Dendritic cell treated with granulocyte-macrophage colony-stimulating factor and Interleukin-4, amounts not matched to agents 40 ng/mL and 50 ng/mL, for 4 days (primary cell): ENCODE results near the gene ZNF92.
"Not testable (repeated sequence)": the region's sequence is repeated elsewhere in the genome, so short reads cannot be mapped to it uniquely, and the experiment has no call there.

Experiments used
- H3K27ac Mint-ChIP-seq: one replicate; pipeline ENCODE4 v1.8.0; 2022; ENCODE audit warnings: mild to moderate bottlenecking, mixed read lengths
- H3K27me3 Mint-ChIP-seq: one replicate; pipeline ENCODE4 v1.8.0; 2022; ENCODE audit warnings: mild to moderate bottlenecking, mixed read lengths
- H3K36me3 Mint-ChIP-seq: one replicate; pipeline ENCODE4 v1.8.0; 2022; ENCODE audit warnings: low read depth, mixed read lengths
- H3K4me1 Mint-ChIP-seq: one replicate; pipeline ENCODE4 v1.8.0; 2022; ENCODE audit warnings: low read depth, mixed read lengths
- H3K4me3 Mint-ChIP-seq: one replicate; pipeline ENCODE4 v1.8.0; 2022; ENCODE audit warnings: mild to moderate bottlenecking, moderate library complexity, mixed read lengths
- H3K9me3 Mint-ChIP-seq: one replicate; pipeline ENCODE4 v1.8.0; 2022; ENCODE audit warnings: mixed read lengths
- intact Hi-C: fragments of 100-400 bp; cut with micrococcal nuclease; formaldehyde crosslinking; loops from one replicate; pipeline ENCODE4 v1.15.0; 2022

The ZNF92 gene

DNA sequence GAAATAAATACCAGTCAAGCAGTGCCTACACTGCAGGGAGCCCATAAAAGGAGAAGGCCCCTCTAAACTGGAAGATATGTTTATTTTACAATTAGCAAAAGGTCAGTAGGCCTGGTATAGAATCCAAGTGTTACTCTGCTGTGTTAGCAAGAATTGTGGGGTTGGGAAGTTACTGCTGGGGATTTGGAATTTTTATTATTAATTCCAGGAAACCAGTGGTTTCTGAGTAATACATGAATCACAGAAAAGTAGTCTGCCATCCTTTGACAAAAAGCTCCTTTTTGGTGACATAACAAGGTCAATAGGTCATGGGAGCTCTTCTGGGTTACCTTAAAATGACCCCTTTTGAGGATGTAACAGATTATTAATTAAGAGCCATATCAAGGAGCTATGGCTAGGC lies 67.4 kb downstream of the ZNF92 start:
- Mint-ChIP-seq H3K27ac (no peak overlapping the region), H3K36me3 (no peaks in the 10 kb centered on the region), H3K4me3 (no peak overlapping the region), H3K9me3 (peaks cover 8% of the 10 kb centered on the region), H3K4me1 (no peaks in the 10 kb centered on the region), H3K27me3 (no peaks in the 10 kb centered on the region)
- intact Hi-C loops: no loop called here

DNA sequence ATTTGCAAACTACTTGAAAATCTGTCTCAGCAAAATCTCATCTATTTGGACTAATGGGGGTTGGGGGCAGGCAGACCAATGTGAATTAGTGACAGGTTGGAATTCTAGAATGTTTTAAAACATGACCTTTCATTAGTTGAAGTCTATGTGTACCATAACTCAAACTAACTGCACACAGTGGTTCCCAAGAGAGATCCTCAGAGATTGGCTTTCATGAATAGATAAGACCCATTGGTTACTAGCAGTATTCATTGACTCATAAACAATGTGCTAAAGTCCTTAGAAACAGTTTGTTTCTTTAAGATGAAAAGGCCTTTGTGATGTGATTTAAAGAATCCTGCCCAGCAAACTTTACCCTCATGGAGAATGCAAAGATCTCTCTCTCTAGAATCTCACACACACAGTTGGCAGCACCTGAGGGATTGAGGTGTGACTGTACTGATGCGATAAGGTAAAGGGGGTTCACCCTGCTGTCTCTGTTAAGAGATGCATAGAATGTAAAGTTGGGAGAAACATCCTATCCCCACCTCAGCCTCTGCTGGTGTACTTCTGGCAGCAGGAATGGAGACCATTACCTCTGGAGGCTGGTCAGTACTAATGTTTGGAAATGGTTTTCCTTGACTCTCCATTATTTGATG lies 70.7 kb downstream of the ZNF92 start:
- Mint-ChIP-seq H3K9me3 (peaks cover 20% of the 10 kb centered on the region), H3K4me3 (no peak overlapping the region), H3K27ac (no peak overlapping the region), H3K36me3 (no peaks in the 10 kb centered on the region), H3K27me3 (no peaks in the 10 kb centered on the region), H3K4me1 (no peaks in the 10 kb centered on the region)
- intact Hi-C loops: no loop called here

DNA sequence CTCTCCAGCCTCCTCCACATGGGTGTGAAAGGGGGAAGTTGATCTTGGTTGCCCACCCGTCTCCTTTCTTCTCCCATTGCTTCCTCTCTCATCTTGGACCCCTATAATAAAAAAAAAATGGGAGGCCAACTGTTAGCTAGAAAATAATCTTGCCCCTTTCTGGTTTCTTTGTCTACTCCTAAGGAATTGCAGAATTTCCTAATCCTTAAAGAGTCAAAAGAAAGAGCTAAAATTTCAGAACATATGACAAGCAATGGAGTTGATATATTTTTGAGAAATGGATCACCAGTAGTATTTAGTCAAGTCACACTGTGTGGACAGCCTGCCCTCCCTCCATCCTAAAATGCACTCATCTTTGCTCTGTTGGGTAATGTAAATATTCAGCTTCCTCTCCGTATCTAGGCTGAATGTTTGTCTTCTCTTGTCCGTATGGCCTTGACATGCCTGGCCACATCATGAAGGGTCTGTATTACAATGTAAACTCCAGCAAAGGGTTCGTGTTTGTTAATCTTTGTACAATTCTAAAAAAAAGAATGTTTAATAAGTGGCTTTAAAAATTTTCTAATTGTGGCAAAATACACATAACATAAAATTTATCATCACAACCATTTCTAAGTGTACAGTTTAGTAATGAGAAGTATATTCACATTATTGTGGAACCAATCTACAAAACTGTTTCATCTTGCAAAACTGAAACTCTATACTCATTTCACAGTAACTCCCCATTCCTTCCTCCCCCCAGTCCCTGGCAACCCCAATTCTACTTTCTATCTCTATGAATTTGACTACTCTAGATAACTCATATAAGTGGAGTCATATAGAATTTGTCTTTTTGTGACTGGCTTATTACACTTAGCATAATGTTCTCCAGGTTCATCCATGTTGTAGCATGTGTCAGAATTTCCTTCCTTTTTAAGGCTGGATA lies 71.5 kb downstream of the ZNF92 start:
- no peaks in the 10 kb centered on the region for H3K27me3 Mint-ChIP-seq
- H3K36me3 Mint-ChIP-seq: no peaks in the 10 kb centered on the region
- no peak overlapping the region for H3K27ac Mint-ChIP-seq
- intact Hi-C loops: no loop called here
- no peaks in the 10 kb centered on the region for H3K4me1 Mint-ChIP-seq
- no peak overlapping the region for H3K4me3 Mint-ChIP-seq
- peaks cover 20% of the 10 kb centered on the region for H3K9me3 Mint-ChIP-seq

DNA sequence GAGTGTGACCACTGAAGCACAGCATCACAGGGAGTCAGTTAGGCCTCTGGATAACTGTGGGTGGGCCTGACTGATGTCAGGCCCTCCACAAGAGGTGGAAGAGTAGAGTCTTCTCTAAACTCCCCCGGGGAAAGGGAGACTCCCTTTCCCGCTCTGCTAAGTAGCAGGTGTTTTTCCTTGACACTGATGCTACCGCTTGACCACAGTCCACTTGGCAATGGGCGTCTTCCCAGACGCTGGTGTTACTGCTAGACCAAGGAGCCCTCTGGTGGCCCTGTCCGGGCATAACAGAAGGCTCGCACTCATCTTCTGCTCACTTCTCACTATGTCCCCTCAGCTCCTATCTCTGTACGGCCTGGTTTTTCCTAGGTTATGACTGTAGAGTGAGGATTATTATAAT lies 73.4 kb downstream of the ZNF92 start:
- H3K36me3 Mint-ChIP-seq, H3K27ac Mint-ChIP-seq, H3K4me1 Mint-ChIP-seq, H3K4me3 Mint-ChIP-seq, intact Hi-C loops, H3K27me3 Mint-ChIP-seq: not testable (repeated sequence)
- H3K9me3 Mint-ChIP-seq: peaks cover 20% of the 10 kb centered on the region

DNA sequence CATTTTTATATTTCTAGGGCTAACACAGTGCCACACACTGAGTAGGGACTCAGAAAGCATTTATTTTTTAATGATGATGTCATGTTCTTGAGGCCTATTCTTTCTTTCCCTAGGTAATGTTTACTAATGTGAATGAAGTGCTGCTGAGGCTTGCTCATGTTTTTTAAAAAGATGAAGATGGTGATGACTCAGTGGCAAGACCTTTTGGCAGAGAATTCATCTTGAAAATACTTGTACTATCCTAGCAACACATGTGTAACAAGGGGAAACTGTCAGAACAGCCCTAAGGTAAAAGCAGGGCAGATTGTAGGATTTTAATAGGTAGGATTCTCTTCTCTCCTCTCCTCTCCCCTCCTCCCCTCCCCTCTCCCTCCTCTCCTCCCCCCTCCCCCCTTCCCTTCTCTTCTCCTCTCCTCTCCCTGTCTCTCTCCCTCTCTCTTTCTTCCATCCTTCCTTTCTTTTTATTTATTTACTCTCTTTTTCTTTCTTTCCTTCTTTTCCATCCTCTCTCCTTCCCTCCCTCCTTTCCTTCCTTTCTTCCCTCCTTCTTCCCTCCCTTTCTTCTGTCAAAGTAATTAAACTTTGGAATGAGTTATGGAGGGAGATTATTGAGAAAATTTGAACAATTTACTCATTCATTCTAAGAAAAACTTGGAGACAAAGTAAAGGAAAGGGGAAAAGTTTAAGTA lies 75.3 kb downstream of the ZNF92 start:
- peaks cover 5% of the 10 kb centered on the region for H3K27me3 Mint-ChIP-seq
- no peaks in the 10 kb centered on the region for H3K36me3 Mint-ChIP-seq
- no peak overlapping the region for H3K27ac Mint-ChIP-seq
- peaks cover 13% of the 10 kb centered on the region for H3K9me3 Mint-ChIP-seq
- H3K4me1 Mint-ChIP-seq: no peaks in the 10 kb centered on the region
- intact Hi-C loops: no loop called here
- no peak overlapping the region for H3K4me3 Mint-ChIP-seq

DNA sequence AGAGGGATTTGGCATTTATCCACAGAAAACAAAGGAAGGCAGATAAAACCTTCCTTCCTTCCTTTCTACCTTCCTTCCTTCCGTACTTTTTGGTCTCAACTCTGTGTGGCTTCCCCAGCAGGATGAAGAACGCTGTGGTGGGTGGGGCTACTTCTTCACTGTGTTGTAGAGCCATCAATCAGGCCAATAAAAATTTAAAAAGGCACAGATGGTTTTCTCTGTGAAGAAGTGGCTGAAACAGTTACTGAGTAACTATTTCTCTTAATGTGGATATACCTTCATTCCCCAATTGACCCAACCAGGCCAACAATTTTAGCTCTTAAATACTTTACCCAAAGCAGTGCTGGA lies 75.8 kb downstream of the ZNF92 start:
- H3K27me3 Mint-ChIP-seq: peaks cover 5% of the 10 kb centered on the region
- no peaks in the 10 kb centered on the region for H3K4me1 Mint-ChIP-seq
- no peak overlapping the region for H3K27ac Mint-ChIP-seq
- H3K9me3 Mint-ChIP-seq: peaks cover 13% of the 10 kb centered on the region
- H3K36me3 Mint-ChIP-seq: no peaks in the 10 kb centered on the region
- H3K4me3 Mint-ChIP-seq: no peak overlapping the region
- intact Hi-C loops: no loop called here
